ENCODE measurements around the gene NPTXR.
"Not testable (repeated sequence)": the region's sequence is repeated elsewhere in the genome, so short reads cannot be mapped to it uniquely, and the experiment has no call there.

NPTXR gene

DNA sequence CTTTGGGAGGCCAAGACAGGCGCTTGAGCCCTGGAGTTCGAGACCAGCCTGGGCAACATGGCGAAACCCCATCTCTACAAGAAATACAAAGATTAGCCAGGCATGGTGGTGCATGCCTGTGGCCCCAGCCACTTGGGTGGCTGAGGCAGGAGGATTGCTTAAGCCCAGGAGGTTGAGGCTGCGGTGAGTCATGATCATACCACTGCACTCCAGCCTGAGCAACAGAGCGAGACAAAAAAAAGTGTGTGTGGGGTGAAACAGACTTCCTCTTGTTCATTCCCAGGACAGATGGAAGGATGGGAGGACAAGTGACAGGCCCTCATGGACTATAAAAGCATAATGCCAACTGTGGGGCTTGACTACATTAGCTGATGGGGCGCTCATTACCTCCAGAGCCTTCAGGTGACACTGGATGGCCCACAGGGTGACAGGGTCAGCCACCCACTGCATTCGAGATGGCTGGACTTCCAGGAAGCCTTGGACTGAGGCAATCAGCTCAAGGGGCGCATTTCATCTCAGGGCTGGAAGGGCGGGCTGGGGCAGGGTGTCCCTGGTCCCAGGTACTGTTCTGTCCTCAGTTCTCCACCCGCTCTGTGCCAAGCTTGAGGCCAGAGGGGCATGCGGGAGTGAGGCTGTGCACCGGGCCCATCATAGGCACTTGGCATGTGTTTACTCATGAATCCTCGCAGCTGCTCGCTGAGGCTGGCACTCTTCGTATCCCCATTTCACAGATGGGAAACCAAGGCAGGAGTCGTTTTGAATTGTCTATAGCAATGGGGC, 12.5 kb downstream of the NPTXR start:
- no peak for DNase-seq (ENCODE audit: low read depth)

GRCh38 chr22:38830845-38831108, 13.1 kb downstream of the NPTXR start:
- DNase-seq (ENCODE audit: low read depth), result no peak

DNA sequence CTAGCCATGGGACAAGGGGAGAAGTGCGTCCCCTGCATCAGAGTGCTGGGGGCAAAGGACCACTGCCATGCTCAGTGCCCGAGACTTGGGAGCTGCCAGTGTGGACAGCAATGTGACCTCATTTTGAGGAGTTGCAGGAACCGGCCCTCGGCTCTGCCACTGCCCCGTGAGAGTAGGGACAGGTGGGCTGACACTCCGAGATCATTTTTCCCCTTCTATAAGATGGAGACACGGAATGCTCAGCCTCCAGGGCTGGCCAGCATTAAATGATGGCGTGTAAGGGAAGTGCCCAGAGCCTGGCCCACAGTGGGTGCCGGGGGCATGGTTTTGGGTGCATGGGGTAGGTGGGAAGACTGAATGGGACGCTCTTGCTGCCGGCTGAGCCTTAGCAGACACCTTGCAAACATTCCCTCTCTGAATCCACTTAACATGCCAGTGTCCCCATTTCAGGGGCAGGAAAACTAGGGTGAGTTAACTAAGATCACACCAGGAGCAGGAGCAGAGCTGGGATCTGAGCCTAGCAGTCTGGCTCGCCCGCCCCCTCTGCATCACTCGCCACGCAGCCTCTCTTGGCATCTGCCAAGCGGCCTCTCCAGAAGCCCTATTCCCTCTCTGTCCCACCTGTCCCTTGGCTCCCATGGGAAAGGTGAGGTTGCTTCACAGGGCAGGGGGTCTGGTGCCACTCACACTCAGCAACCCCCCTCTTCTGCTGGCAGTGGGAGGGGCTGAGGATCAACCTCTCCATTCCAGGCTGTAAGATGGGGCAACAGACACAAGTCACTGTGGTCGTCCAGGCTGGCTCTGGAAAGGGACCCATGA, 13.6 kb downstream of the NPTXR start:
- DNase-seq (ENCODE audit: low read depth), result no peak

GRCh38 chr22:38829485-38829884, 14.3 kb downstream of the NPTXR start:
- DNase-seq (ENCODE audit: low read depth), result no peak

DNA sequence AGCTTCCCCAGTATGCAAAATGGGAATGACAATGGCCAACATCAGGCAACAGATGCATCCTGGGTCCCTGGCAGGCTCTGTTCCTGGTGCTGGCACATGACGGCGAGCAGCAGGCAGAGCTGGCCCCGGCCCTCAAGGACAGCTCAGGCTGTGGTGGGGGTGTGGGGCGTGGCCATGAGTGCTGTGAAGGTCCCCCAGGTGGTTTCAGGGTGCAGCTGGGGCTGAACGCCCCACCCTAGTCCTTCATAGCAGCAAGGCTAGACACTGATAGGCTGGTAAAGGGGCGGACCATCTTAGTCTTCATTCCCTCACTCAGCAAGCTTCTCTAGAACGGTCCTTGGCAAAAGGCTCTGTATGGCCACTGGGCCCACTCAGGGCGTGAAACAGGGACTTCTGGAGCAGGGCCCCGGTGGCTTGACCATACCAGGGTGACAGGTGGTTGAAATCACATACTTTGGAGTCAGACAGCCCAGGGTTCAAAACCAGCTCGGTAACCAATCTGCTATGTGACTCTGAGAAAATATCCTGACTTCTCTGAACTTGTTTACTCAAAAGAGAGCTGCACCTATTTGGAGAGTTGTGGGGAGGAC, 15.1 kb downstream of the NPTXR start:
- no peak for DNase-seq (ENCODE audit: low read depth)

- DNase-seq (ENCODE audit: low read depth), result no peak
Observed at GRCh38 chr22:38828191-38828590, 15.6 kb downstream of the NPTXR start.

DNA sequence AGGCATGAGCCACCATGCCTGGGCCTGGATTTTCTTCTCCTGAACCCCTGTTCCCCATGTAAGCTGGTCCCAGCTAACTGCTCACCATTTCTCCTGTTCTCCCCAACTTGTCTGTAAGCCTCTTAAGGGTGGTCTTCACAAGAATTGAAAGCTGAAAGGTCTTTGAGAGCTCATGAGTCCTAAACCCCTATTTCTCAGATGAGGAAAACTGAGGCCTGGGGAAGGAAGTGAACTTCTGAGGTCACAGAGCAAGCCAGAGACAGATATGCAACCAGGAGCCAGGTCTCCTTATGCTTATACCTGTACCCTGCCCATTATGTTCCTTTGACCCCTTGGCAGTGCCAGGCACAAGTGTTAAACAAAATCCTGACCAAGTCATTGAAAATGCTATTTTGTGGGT, 16.3 kb downstream of the NPTXR start:
- no peak for DNase-seq (ENCODE audit: low read depth)

DNA sequence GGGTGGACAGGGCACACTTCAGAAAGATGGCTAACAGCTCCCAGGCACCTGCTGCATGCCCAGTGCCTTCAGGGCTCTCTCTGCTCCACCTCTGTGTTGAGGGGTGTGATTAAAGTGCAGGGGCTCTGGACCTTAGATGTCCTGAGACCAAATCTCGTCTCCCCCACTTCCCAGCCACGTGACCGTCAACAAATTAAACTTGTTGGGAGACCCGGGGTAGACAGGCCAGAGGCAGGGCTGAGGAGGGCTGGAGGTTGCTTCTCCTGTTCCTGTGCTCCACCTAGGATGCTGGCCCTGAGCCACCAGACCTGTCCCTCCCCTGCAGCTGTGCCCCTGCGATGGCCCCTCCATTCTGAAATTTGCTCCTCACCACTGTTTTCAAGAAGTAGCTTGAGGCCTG, 17.0 kb downstream of the NPTXR start:
- DNase-seq (ENCODE audit: low read depth), result no peak

- DNase-seq (ENCODE audit: low read depth), result no peak
Observed at GRCh38 chr22:38826386-38826785, 17.4 kb downstream of the NPTXR start.

GRCh38 chr22:38824585-38824984, 19.2 kb downstream of the NPTXR start:
- DNase-seq (ENCODE audit: low read depth), result no peak

GRCh38 chr22:38823637-38824036, 20.2 kb downstream of the NPTXR start:
- DNase-seq (ENCODE audit: low read depth), result no peak

DNA sequence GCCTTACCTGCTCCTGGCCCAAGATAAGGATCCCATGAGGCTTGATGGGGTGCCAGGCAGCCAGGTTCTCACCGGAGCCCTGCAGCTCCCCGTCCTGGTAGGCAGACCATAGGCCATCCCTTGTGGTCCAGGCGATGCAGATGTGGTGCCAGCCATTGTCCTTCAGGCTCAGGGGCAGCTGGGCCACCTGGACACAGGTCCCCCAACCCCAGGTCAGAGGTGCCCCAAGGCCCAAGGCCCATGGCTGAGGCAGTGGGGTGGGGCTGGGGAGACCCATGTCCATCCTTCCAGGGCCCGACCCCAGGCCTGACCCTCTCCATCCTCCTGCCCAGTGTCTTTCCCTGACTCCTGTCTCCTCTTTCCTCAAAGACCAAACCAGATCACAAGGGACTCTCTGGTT, 20.8 kb downstream of the NPTXR start:
- DNase-seq (ENCODE audit: low read depth), result no peak

DNA sequence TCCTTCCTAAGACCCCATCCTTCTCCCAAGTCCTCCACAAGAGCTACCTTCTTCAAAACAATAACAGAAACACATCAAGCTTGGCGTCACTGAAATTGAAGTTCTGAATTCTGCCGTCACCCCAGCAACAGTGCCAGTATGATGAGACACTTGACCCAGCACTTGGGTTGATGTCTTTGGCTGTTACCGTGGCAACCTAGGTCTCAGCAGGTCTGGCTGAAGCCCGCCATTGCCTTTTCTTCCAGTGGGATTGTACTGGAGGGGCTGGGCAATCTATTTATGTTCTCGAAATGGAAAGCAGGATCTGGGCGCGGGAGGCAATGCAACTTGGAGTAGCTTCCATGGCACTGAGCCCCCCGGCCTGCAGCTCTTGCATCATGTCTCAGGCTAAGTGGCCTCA, 23.8 kb downstream of the NPTXR start:
- no peak for DNase-seq (ENCODE audit: low read depth)

DNA sequence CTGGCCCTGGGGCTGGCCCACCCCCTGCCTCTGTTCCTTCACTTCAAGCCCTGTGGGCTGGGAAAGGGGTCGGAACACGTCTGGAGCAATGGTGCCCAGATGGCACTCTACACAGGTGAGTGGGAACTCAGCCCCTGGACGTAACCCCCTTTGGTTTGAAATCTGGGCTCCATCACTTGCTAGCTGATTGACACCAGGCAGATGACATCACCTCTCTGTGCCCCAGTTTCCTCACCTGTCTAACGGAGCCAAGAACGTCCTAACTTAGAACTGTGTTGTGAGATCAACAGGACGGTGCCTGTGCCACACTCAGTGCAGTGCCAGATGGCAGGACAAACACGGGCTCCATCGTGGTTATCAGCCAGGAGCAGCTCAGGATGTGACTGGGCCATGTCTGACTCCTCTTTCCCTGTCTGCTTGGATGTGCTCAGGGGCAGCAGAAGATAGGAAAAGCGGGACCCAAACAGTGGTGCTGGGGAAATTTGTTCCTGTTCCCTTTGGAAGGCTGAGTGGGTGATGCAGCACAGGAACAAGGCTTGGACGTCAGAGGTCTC, 24.4 kb downstream of the NPTXR start:
- no peak for DNase-seq (ENCODE audit: low read depth)

GRCh38 chr22:38817196-38817595, 26.6 kb downstream of the NPTXR start:
- no peak for DNase-seq (ENCODE audit: low read depth)

GRCh38 chr22:38815842-38816241, 28.0 kb downstream of the NPTXR start:
- DNase-seq (ENCODE audit: low read depth), result no peak

DNA sequence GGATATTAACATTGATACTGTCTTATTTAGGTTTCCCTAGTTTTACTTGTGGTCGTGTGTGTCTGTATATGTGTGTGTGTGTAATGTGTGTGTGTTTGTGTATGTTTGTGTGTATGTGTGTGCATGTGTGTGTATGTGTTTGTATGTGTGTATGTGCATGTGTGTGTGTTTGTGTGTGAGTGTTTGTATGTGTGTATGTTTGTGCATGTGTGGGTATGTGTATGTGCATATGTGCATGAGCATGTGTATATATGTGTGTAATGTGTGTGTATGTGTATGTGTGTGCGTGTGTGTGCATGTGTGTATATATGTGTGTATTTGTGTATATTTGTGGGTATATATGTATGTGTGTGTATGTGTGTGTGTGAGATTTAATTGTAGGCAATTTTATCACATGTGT, 32.6 kb downstream of the NPTXR start:
- no peak for DNase-seq (ENCODE audit: low read depth)

DNA sequence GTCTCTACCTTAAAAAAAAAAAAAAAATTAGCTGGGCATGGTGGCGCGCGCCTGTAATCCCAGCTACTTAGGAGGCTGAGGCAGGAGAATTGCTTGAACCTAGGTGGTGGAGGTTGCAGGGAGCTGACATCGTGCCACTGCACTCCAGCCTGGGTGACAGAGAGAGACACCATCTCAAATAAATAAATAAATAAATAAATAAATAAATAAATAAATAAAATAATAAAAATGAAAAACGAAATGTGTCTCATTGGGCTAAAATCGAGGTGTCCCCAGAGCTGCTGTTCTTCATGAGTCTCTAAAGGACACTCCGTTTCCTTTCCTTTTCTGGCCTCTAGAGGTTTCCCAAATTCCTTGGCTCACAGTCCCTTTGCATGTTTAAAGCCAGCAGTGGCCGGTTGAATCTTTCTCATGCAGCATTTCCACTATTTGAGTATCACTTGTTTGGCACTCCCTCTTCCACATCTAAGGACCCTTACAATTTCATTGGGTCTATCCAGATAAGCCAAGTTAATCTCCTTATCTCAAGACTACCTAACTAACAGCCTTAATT, 38.7 kb downstream of the NPTXR start:
- not testable (repeated sequence) for DNase-seq (ENCODE audit: low read depth)

DNA sequence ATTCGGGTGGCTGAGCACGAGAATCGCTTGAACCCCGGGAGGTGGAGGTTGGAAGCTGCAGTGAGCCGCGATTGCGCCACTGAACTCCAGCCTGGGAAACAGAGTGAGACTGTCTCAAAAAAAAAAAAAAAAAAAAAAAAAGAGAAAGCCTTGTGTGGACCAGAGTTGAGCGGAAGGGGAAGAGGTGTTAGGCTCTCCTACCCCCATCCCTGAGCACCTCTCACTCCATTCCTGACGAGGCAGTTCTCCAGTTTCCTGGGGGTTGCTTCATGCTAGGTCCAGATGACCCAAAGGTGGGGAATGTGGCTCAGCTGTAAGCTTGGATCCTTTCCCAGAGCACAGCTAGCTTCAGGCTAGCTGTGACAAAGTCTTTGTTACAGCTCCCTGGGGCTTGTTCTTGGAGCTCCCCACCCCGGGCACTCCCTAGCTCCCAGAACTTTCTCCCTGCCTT, 41.1 kb downstream of the NPTXR start:
- DNase-seq (ENCODE audit: low read depth), result no peak

DNA sequence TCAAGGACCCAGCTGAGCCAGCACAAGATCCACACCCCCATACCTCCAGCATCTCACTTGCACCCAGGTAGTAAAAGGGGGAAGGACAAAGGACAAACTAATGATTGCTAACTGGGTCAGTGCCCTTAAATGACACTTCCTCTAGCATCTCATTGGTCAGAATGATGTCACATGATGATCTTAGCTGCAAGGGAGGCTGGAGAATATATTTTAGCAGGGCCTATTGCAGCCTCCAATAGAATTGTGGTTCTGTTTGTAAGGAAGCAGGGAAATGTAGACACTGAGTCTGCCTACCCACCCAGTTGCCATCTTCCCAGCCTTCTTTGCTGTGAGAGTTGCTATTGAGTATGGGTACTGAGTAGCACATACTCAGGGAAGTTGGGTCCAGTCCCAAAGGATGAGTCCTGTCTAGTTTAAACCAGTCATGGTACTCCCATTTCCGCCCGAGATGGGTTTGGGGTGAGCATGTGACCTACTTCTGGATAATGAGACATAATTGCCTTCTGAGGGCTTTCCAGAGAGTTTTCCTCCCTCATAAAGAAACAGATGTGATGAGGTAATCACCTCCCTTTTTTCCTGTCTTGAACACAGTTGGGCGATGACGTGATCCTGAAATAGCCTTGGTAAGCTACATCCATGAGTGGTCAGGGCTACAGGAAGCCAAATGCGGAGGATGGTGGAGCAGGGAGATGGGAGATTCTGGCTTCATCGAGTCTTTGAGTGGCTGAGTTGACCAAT, 44.4 kb downstream of the NPTXR start:
- no peak for DNase-seq (ENCODE audit: low read depth)

GRCh38 chr22:38798496-38798895, 45.3 kb downstream of the NPTXR start:
- DNase-seq (ENCODE audit: low read depth), result no peak

All from stimulated activated CD8-positive, alpha-beta memory T cell treated with anti-CD3 and anti-CD28 coated beads, Interleukin-12 subunit alpha, Interleukin-12 subunit beta, amount 100 ng/mL, for 4 hours (primary cell).